ENCODE measurements around the gene UBE2E2.

The UBE2E2 gene

DNA sequence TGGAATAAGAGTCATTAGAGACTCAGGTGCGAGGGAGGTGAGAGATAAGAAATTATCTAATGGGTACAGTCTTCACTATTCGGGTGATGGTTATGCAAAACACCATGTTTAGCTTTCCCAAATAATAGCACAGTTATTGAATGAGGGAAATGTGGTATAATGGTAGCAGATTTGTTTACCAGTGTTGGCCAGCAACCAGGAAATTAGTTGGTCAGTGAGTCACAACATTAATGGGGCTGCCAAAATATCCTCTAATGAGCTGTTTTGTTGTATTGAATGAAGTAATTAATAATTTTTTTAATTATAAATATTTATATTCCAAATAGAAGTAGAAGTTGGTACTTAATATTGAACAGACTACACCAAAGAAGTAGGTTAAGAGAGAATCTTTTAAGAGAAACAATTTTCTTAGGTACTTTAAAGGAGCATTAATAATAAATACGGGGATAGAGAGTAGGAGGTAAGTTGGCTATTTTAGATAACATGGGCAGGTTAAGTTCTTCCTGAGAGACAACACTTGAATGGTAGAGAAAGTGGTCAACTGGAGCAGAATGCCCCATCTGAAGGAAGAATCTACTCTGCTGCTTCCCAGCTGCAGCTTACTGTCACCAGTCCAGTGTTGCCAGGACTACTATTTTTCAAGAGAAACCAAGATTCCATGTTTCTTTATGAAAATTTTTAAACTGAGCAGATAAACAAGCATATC, 218.8 kb downstream of the UBE2E2 start:
- no peak for ATAC-seq
- TF ChIP-seq, protein P1, sequence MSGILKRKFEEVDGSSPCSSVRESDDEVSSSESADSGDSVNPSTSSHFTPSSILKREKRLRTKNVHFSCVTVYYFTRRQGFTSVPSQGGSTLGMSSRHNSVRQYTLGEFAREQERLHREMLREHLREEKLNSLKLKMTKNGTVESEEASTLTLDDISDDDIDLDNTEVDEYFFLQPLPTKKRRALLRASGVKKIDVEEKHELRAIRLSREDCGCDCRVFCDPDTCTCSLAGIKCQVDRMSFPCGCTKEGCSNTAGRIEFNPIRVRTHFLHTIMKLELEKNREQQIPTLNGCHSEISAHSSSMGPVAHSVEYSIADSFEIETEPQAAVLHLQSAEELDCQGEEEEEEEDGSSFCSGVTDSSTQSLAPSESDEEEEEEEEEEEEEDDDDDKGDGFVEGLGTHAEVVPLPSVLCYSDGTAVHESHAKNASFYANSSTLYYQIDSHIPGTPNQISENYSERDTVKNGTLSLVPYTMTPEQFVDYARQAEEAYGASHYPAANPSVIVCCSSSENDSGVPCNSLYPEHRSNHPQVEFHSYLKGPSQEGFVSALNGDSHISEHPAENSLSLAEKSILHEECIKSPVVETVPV (CRISPR knock-in tag; IDR thresholded peaks at IDR 0.05): no peak
- TF ChIP-seq ZNF8 (CRISPR knock-in tag; IDR thresholded peaks at IDR 0.05) (no peak), PPARA (CRISPR knock-in tag; IDR thresholded peaks at IDR 0.05; ENCODE audit: borderline replicate concordance) (no peak)
- TF ChIP-seq, protein P2, sequence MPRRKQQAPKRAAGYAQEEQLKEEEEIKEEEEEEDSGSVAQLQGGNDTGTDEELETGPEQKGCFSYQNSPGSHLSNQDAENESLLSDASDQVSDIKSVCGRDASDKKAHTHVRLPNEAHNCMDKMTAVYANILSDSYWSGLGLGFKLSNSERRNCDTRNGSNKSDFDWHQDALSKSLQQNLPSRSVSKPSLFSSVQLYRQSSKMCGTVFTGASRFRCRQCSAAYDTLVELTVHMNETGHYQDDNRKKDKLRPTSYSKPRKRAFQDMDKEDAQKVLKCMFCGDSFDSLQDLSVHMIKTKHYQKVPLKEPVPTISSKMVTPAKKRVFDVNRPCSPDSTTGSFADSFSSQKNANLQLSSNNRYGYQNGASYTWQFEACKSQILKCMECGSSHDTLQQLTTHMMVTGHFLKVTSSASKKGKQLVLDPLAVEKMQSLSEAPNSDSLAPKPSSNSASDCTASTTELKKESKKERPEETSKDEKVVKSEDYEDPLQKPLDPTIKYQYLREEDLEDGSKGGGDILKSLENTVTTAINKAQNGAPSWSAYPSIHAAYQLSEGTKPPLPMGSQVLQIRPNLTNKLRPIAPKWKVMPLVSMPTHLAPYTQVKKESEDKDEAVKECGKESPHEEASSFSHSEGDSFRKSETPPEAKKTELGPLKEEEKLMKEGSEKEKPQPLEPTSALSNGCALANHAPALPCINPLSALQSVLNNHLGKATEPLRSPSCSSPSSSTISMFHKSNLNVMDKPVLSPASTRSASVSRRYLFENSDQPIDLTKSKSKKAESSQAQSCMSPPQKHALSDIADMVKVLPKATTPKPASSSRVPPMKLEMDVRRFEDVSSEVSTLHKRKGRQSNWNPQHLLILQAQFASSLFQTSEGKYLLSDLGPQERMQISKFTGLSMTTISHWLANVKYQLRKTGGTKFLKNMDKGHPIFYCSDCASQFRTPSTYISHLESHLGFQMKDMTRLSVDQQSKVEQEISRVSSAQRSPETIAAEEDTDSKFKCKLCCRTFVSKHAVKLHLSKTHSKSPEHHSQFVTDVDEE (CRISPR knock-in tag; IDR thresholded peaks at IDR 0.05): no peak

DNA sequence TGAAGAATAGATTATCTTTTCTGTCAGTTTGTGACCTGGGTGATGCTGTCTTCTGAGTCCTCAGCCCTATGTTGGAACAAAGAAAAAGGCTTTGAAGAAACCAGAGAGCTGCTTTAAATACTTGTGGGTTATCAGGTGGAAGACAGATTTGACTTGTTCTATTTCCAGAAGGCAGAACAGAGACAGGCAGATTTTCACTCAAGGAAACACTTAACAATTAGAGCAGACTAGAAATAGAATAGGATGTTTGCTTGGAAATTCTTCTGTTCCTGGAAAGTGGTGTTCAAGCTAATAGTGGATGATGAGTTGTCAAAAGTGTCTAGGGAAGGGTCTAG, 219.4 kb downstream of the UBE2E2 start:
- TF ChIP-seq, protein P3, sequence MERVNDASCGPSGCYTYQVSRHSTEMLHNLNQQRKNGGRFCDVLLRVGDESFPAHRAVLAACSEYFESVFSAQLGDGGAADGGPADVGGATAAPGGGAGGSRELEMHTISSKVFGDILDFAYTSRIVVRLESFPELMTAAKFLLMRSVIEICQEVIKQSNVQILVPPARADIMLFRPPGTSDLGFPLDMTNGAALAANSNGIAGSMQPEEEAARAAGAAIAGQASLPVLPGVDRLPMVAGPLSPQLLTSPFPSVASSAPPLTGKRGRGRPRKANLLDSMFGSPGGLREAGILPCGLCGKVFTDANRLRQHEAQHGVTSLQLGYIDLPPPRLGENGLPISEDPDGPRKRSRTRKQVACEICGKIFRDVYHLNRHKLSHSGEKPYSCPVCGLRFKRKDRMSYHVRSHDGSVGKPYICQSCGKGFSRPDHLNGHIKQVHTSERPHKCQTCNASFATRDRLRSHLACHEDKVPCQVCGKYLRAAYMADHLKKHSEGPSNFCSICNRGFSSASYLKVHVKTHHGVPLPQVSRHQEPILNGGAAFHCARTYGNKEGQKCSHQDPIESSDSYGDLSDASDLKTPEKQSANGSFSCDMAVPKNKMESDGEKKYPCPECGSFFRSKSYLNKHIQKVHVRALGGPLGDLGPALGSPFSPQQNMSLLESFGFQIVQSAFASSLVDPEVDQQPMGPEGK (CRISPR knock-in tag; IDR thresholded peaks at IDR 0.05; ENCODE audit: borderline replicate concordance): no peak
- no peak for TF ChIP-seq ESRRG (CRISPR knock-in tag; IDR thresholded peaks at IDR 0.05)
- TF ChIP-seq SNAI2 (CRISPR knock-in tag; IDR thresholded peaks at IDR 0.05): no peak
- TF ChIP-seq GLIS3 (CRISPR knock-in tag; IDR thresholded peaks at IDR 0.05): no peak
- no peak for TF ChIP-seq TOX (CRISPR knock-in tag; IDR thresholded peaks at IDR 0.05; ENCODE audit: borderline replicate concordance)
- TF ChIP-seq RARB (CRISPR knock-in tag; IDR thresholded peaks at IDR 0.05): no peak
- TF ChIP-seq, protein P2 (CRISPR knock-in tag; IDR thresholded peaks at IDR 0.05): no peak
- TF ChIP-seq ZFP30 (CRISPR knock-in tag; IDR thresholded peaks at IDR 0.05): no peak
- no peak for TF ChIP-seq CREB5 (CRISPR knock-in tag; IDR thresholded peaks at IDR 0.05; ENCODE audit: low read depth)
- no peak for TF ChIP-seq ZNF8 (CRISPR knock-in tag; IDR thresholded peaks at IDR 0.05)
- no peak for TF ChIP-seq TCF4 (CRISPR knock-in tag; IDR thresholded peaks at IDR 0.05; ENCODE audit: borderline replicate concordance)
- no peak for TF ChIP-seq ZNF70 (CRISPR knock-in tag; IDR thresholded peaks at IDR 0.05)
- TF ChIP-seq ZNF565 (CRISPR knock-in tag; conservative IDR thresholded peaks at IDR 0.05; ENCODE audit: low read depth): no peak
- no peak for TF ChIP-seq ISL1 (CRISPR knock-in tag; IDR thresholded peaks at IDR 0.05)
- TF ChIP-seq, protein P1 (CRISPR knock-in tag; IDR thresholded peaks at IDR 0.05): no peak
- no peak for TF ChIP-seq ZC3H10 (CRISPR knock-in tag; IDR thresholded peaks at IDR 0.05)
- no peak for TF ChIP-seq BACH2 (CRISPR knock-in tag; IDR thresholded peaks at IDR 0.05; ENCODE audit: borderline replicate concordance)
- no peak for ATAC-seq
